Measurements from ENCODE around the gene BANF2. TPM values are rescaled to one million over a fixed set of nuclear protein-coding genes. Genes with fewer than 3 reads are reported as not detected.

The BANF2 gene
- total RNA-seq, 2 donors from 2014 or later = not detected

DNA sequence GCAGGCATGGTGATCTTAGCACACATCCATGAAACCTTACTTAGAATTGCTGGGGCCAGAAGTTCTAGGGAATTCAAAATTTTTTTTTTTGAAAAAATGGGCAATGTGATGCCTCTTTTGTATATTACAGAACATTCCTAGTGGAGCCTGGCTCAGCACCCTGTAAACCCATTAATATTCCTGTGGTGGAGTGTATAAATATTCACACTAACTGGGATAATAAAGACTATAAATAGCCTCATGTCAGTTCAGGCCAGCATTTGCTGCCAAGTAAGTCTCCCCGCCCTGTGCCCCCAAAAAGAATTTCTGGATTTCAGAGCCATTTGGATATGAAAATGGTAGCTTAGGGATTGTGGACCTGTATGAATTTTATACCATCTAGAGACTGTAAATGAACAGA, 14.8 kb downstream of the BANF2 start:
- Histone ChIP-seq H3K36me3 (no peaks in the 10 kb centered on the region), H3K4me1 (peaks cover 0 to 14% of the 10 kb centered on the region in 2 donors), H3K27me3 (no peaks in the 10 kb centered on the region), H3K9me3 (no peaks in the 10 kb centered on the region), H3K4me3 (no peak overlapping the region), H3K27ac (no peak overlapping the region)
- TF ChIP-seq CTCF (IDR thresholded peaks at IDR 0.05) = no peak
- no peak for DNase-seq (ENCODE audit: low spot score)

- no peaks in the 10 kb centered on the region for H3K36me3 ChIP-seq
- H3K9me3 ChIP-seq = no peaks in the 10 kb centered on the region
- no peak for TF ChIP-seq CTCF (IDR thresholded peaks at IDR 0.05)
- no peaks in the 10 kb centered on the region for H3K27me3 ChIP-seq
- no peak for DNase-seq (ENCODE audit: low spot score)
- no peak overlapping the region for H3K27ac ChIP-seq
- H3K4me1 ChIP-seq = peaks cover 0 to 10% of the 10 kb centered on the region in 2 donors
- no peak overlapping the region for H3K4me3 ChIP-seq
Observed at GRCh38 chr20:17715075-17715474, 15.3 kb downstream of the BANF2 start.

DNA sequence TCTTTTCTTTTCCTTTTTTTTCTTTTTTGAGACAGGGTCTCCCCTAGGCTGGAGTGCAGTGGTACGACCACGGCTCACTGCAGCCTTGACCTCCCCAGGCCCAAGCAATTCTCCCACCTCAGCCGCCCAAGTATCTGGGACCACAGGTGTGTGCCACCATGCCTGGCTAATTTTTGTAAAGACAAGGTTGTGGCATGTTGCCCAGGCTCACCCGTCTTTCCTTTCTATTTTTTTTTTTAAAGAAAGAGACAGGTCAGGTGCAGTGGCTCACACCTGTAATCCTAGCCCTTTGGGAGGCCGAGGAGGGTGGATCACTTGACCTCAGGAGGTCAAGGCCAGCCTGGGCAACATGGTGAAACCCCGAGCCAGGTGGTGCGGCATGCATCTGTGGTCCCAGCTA, 16.6 kb downstream of the BANF2 start:
- no peak overlapping the region for H3K27ac ChIP-seq
- TF ChIP-seq CTCF (IDR thresholded peaks at IDR 0.05) = no peak

DNA sequence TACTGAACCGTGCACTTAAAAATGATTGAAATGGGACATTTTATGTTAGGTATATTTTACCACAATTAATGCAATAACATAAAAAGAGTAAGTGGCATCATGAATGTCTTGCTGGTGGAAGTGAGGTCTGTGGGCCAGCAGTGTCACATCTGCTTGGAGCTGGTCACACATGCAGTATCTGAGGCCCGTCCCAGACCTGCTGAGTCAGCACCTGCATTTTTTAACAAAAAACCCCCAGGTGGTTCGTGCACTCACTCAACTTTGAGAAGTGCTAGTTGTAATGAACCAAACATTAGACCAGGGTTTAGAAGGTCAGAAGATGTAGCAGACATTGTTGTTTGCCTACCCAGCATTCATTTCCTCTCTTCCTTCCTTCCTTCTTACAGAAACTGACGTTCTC, 21.0 kb downstream of the BANF2 start:
- H3K4me3 ChIP-seq = no peak overlapping the region
- H3K27ac ChIP-seq = no peak overlapping the region
- H3K36me3 ChIP-seq = no peaks in the 10 kb centered on the region
- no peaks in the 10 kb centered on the region for H3K27me3 ChIP-seq
- no peaks in the 10 kb centered on the region for H3K4me1 ChIP-seq
- no peak for TF ChIP-seq CTCF (IDR thresholded peaks at IDR 0.05)
- no peaks in the 10 kb centered on the region for H3K9me3 ChIP-seq
- no peak for DNase-seq (ENCODE audit: low spot score)

More for the DNA sequence above, 16.6 kb downstream of the BANF2 start:
- Histone ChIP-seq H3K4me1 (no peaks in the 10 kb centered on the region), H3K27me3 (no peaks in the 10 kb centered on the region), H3K36me3 (no peaks in the 10 kb centered on the region), H3K4me3 (no peak overlapping the region), H3K9me3 (no peaks in the 10 kb centered on the region)
- no peak for DNase-seq (ENCODE audit: low spot score)

- no peaks in the 10 kb centered on the region for H3K9me3 ChIP-seq
- H3K27me3 ChIP-seq = no peaks in the 10 kb centered on the region
- no peak overlapping the region for H3K27ac ChIP-seq
- H3K4me1 ChIP-seq = no peaks in the 10 kb centered on the region
- no peak overlapping the region for H3K4me3 ChIP-seq
- no peak for DNase-seq (ENCODE audit: low spot score)
- H3K36me3 ChIP-seq = no peaks in the 10 kb centered on the region
- TF ChIP-seq CTCF (IDR thresholded peaks at IDR 0.05) = peak in 1 of 2 donors; percentile 16
Observed at GRCh38 chr20:17721802-17722486, 22.2 kb downstream of the BANF2 start.

Data from right atrium auricular region (tissue), 2 donors.